ENCODE data around the gene MPDZ.

DNA sequence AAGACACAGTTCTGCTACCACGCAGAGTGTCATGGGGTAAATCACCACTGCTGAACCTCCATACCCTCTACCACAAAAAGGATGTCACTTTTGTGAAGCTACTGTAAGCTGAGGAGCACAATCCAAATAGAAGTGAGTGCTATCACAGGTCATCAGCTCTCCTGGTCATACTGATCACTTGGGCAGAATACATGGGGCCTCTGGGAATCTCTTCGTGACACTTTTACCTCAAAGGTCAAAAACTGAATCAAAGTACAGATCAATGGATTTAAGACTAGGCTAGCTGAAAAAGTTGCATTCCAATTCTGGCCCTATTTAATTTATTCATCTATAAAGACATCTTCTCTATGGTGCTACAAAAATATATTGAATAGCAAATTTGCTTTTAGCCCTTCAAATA is 115.5 kb downstream of the MPDZ start:
- no peak for TF ChIP-seq EZH2 (IDR thresholded peaks at IDR 0.05; ENCODE audit: borderline replicate concordance, low read length)
- TF ChIP-seq CTCF (IDR thresholded peaks at IDR 0.05; ENCODE audit: low read length): no peak

Measured in OCI-LY1 (cell line).